ENCODE data around the gene VAT1. TPM values are rescaled to one million over a fixed set of nuclear protein-coding genes. Genes with fewer than 3 reads are reported as not detected.
"Not testable (repeated sequence)": the region's sequence is repeated elsewhere in the genome, so short reads cannot be mapped to it uniquely, and the experiment has no call there.

VAT1 gene
- total RNA-seq, 1 donor from 2014 or later, result 398 TPM

DNA sequence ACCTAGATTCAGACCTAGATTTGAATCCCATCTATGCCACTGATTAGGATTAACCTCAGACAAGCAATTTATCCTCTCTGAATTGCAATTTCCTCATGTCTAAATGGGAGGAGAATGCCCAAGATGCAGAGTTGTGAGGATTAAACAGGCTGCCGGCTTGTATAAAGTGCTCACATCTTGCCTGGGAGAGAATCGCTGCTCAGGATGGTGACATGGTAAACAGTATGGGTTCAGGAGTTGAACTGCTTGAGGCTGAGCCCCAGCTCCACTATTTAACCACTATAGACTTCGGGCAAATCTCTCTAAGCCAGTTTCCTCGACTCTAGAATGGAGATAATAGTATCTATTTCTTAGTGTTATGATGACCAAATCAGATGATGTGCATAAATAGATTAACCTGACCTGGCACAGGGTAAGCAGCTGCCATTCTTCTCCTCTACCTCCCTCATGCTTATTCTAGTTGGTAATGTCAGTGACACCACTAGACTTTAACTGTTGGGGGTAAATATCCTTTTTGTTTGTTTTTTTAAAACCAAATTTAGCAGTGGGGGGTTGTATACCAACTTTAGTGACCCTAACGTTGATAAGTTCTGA is 24.7 kb downstream of the VAT1 start:
- H3K36me3 ChIP-seq (ENCODE audit: control insufficient read depth, insufficient read depth, low read length), result peaks cover 5% of the 10 kb centered on the region
- peak overlapping the region; percentile 18 for H3K4me3 ChIP-seq (ENCODE audit: low read depth, low read length)
- no peaks in the 10 kb centered on the region for H3K27me3 ChIP-seq (ENCODE audit: control insufficient read depth, insufficient read depth, low read length)
- TF ChIP-seq, protein P1, sequence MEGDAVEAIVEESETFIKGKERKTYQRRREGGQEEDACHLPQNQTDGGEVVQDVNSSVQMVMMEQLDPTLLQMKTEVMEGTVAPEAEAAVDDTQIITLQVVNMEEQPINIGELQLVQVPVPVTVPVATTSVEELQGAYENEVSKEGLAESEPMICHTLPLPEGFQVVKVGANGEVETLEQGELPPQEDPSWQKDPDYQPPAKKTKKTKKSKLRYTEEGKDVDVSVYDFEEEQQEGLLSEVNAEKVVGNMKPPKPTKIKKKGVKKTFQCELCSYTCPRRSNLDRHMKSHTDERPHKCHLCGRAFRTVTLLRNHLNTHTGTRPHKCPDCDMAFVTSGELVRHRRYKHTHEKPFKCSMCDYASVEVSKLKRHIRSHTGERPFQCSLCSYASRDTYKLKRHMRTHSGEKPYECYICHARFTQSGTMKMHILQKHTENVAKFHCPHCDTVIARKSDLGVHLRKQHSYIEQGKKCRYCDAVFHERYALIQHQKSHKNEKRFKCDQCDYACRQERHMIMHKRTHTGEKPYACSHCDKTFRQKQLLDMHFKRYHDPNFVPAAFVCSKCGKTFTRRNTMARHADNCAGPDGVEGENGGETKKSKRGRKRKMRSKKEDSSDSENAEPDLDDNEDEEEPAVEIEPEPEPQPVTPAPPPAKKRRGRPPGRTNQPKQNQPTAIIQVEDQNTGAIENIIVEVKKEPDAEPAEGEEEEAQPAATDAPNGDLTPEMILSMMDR (IDR thresholded peaks at IDR 0.05; ENCODE audit: insufficient read depth, low read length, poor library complexity, severe bottlenecking), result no peak
- DNase-seq (ENCODE audit: low read depth), result no peak

DNA sequence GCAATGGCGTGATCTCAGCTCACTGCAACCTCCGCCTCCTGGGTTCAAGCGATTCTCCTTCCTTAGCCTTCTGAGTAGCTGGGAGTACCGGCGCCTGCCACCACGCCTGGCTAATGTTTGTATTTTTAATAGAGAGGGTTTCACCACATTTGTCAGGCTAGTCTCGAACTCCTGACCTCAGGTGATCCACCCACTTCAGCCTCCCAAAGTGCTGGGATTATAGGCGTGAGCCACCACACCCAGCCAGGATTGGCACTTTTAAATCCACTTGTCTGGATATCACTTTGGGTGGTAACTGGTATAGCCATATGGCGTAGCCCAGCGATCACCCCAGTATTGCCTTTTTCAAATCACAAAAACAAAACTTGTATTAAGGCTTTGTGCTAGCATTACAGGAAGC is 28.3 kb downstream of the VAT1 start:
- not testable (repeated sequence) for H3K36me3 ChIP-seq (ENCODE audit: control insufficient read depth, insufficient read depth, low read length); H3K4me3 ChIP-seq (ENCODE audit: low read depth, low read length); DNase-seq (ENCODE audit: low read depth); H3K27me3 ChIP-seq (ENCODE audit: control insufficient read depth, insufficient read depth, low read length)

DNA sequence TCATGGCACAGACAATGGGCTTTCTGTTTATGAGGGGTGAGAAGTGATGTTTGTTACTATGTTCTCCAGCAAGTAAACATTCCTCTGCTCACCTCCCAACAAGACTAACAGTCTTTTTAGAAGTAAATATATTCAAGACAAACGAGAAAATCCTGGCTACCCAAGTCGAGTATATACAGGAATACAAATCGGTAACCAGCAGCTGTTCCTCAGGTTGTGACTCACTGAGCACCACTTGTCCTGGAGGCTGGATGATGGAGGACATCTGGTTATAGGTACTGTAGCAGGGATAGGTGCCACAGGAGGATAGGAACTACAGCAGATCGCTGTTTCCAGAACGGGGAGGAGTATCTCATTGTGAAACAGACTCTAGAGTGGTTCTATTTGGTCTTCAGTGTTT is 29.3 kb downstream of the VAT1 start:
- Histone ChIP-seq H3K36me3 (ENCODE audit: control insufficient read depth, insufficient read depth, low read length) (peaks cover 5% of the 10 kb centered on the region), H3K4me3 (ENCODE audit: low read depth, low read length) (no peak overlapping the region), H3K27me3 (ENCODE audit: control insufficient read depth, insufficient read depth, low read length) (no peaks in the 10 kb centered on the region)
- TF ChIP-seq, protein P1 (IDR thresholded peaks at IDR 0.05; ENCODE audit: insufficient read depth, low read length, poor library complexity, severe bottlenecking), result no peak
- no peak for DNase-seq (ENCODE audit: low read depth)

DNA sequence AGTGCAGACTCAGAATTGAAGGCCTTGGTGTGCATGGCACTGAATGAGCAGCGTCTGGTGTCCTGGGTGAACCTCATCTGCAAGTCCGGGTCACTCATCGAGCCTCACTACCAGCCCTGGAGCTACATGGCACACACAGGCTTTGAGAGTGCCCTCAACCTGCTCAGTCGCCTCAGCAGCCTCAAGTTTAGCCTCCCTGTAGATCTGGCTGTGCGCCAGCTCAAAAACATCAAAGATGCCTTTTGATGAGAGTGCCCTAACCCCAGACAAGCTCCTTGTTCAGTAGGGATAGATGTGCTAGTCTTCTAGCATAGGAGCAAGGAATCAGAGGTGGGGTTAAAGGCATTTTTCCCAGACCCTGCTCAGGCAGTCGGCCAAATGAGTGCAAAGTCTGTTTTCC is 30.7 kb downstream of the VAT1 start:
- DNase-seq (ENCODE audit: low read depth), result no peak
- Histone ChIP-seq H3K27me3 (ENCODE audit: control insufficient read depth, insufficient read depth, low read length) (no peaks in the 10 kb centered on the region), H3K4me3 (ENCODE audit: low read depth, low read length) (no peak overlapping the region), H3K36me3 (ENCODE audit: control insufficient read depth, insufficient read depth, low read length) (peaks cover 5% of the 10 kb centered on the region)
- TF ChIP-seq, protein P1 (IDR thresholded peaks at IDR 0.05; ENCODE audit: insufficient read depth, low read length, poor library complexity, severe bottlenecking), result no peak

DNA sequence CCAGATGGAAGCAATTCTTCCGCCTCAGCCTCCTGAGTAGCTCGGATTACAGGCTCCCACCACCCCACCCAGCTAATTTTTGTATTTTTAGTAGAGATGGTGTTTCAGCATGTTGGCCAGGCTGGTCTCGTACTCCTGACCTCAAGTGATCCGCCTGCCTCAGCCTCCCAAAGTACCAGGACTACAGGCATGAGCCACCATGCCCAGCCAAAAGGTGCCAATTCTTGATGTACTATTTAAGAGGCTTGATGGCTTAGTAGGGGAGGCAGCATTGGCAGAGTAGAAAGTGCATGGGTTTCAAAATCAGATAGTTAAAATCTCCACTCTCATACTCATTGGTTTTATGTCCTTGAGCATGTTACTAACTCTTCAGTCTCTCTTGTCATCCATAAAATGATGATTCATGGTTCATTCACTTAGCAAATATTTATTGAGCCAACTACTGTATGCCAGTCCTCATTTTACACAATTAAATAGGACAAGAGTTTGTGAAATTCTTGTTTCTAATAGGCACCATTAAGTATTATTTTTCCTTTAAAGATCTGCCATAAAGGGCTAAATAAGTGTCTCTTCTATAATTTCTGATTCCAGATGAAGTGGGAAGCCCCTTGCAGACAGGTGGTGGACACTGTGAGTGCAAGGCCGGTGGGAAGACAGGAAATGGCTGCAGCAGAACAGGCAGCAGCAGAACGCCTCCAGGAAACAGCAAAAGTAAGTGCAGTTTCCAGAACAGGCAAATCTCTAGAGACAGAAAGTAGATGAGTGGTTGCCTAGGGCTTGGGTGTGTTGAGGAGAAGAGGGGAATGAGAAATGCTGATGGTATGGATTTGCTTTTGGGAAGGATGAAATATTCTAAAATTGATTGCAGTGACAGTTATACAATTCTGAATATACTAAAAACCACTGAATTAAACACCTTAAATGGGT is 32.2 kb downstream of the VAT1 start:
- DNase-seq (ENCODE audit: low read depth), result no peak
- Histone ChIP-seq H3K27me3 (ENCODE audit: control insufficient read depth, insufficient read depth, low read length) (no peaks in the 10 kb centered on the region), H3K4me3 (ENCODE audit: low read depth, low read length) (no peak overlapping the region), H3K36me3 (ENCODE audit: control insufficient read depth, insufficient read depth, low read length) (peaks cover 6% of the 10 kb centered on the region)
- TF ChIP-seq, protein P1 (IDR thresholded peaks at IDR 0.05; ENCODE audit: insufficient read depth, low read length, poor library complexity, severe bottlenecking), result no peak

DNA sequence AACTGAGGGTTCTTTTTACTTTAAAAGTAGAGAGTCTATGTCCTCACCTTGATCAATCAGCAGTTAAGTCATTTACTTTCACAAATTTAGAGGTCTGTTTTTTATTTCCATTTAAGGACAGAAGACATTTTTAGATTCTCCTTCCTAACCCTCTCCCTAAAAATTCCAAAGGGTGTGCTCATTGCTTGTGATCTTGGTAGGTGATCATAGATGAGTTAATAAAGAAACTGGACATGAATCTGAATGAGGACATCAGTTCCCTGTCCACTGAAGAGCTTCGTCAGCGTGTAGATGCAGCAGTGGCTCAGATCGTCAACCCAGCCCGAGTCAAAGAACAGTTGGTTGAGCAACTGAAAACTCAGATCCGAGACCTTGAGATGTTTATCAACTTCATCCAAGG is 33.0 kb downstream of the VAT1 start:
- Histone ChIP-seq H3K4me3 (ENCODE audit: low read depth, low read length) (no peak overlapping the region), H3K36me3 (ENCODE audit: control insufficient read depth, insufficient read depth, low read length) (peaks cover 5% of the 10 kb centered on the region), H3K27me3 (ENCODE audit: control insufficient read depth, insufficient read depth, low read length) (no peaks in the 10 kb centered on the region)
- DNase-seq (ENCODE audit: low read depth), result no peak
- TF ChIP-seq, protein P1 (IDR thresholded peaks at IDR 0.05; ENCODE audit: insufficient read depth, low read length, poor library complexity, severe bottlenecking), result no peak

Data from kidney epithelial cell (primary cell).